ENCODE data around the gene PEAR1.

The PEAR1 gene

DNA sequence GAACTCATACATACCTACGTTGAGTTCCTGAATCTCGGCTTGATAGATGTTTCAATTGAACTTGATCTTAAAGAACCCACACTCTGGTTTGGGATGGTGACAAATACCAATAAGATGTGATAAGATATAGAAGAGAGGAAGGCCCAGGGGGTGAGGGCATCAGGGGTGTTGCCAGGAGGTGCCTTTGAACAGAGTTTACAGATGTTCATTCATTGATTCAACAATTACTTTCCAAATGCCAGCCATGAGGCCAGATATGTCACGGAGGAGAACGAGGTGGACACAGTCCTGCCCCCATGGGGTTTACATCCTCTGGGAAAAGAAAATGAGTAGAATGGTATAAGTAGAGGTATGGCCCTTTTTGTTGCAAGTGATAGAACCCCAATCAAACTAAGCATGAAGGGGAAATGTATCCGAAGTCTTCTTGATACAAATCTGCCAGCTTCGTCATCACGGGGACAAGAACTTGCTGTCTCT is 27.6 kb downstream of the PEAR1 start:
- WGBS (ENCODE audit: extremely low coverage, insufficient coverage, insufficient read length): no CpG with 5 or more reads among the region's 7 CpGs
- no peak overlapping the region for H2BK12ac ChIP-seq (ENCODE audit: low read length)
- peaks cover 4% of the 10 kb centered on the region for H3K9me3 ChIP-seq (ENCODE audit: insufficient read depth, low read depth, low read length)
- H3K36me3 ChIP-seq (ENCODE audit: control insufficient read depth in 1 of 2, insufficient read depth in 2 of 2, low read length in 2 of 2): peaks cover 0 to 3% of the 10 kb centered on the region in 2 experiments
- H3K27me3 ChIP-seq (ENCODE audit: insufficient read depth, low read length): peaks cover 51% of the 10 kb centered on the region
- H3K18ac ChIP-seq (ENCODE audit: low read length): no peak overlapping the region
- no peak overlapping the region for H3K4ac ChIP-seq (ENCODE audit: low read depth, low read length)
- H3K4me1 ChIP-seq (ENCODE audit: control insufficient read depth in 1 of 2, insufficient read depth in 2 of 2, low read length in 2 of 2): peaks cover 4 to 7% of the 10 kb centered on the region in 2 experiments
- no peak for DNase-seq
- no peak overlapping the region for H3K4me2 ChIP-seq (ENCODE audit: low read length)
- no peak overlapping the region for H4K8ac ChIP-seq (ENCODE audit: low read depth, low read length)
- no peak overlapping the region for H2BK120ac ChIP-seq (ENCODE audit: insufficient read depth, low read length, poor library complexity)
- no peak overlapping the region for H3K23ac ChIP-seq (ENCODE audit: low read length)
- no peak overlapping the region for H4K91ac ChIP-seq (ENCODE audit: low read depth, low read length)
- H3K14ac ChIP-seq (ENCODE audit: low read length): peak overlapping the region; percentile 5
- H3K79me1 ChIP-seq (ENCODE audit: low read length): no peaks in the 10 kb centered on the region
- no peak overlapping the region for H2AFZ ChIP-seq (ENCODE audit: insufficient read depth, low read length, poor library complexity)
- H2AK5ac ChIP-seq (ENCODE audit: low read length): no peak overlapping the region
- no peaks in the 10 kb centered on the region for H3K79me2 ChIP-seq (ENCODE audit: control insufficient read depth, insufficient read depth, low read length, poor library complexity)
- H3K9ac ChIP-seq (ENCODE audit: low read length): no peak overlapping the region
- H4K12ac ChIP-seq (ENCODE audit: low read depth, low read length): no peak overlapping the region
- H3K4me3 ChIP-seq (ENCODE audit: low read depth, low read length): no peak overlapping the region
- H3K27ac ChIP-seq (ENCODE audit: low read depth, low read length): no peak overlapping the region
- no peak overlapping the region for H2BK5ac ChIP-seq (ENCODE audit: low read depth, low read length, poor library complexity)

- Histone ChIP-seq H3K23ac (ENCODE audit: low read length) (no peak overlapping the region), H2BK12ac (ENCODE audit: low read length) (no peak overlapping the region), H3K18ac (ENCODE audit: low read length) (no peak overlapping the region), H2BK5ac (ENCODE audit: low read depth, low read length, poor library complexity) (no peak overlapping the region), H3K36me3 (ENCODE audit: control insufficient read depth in 1 of 2, insufficient read depth in 2 of 2, low read length in 2 of 2) (no peaks in the 10 kb centered on the region), H3K79me1 (ENCODE audit: low read length) (no peaks in the 10 kb centered on the region), H2BK120ac (ENCODE audit: insufficient read depth, low read length, poor library complexity) (no peak overlapping the region), H2AFZ (ENCODE audit: insufficient read depth, low read length, poor library complexity) (no peak overlapping the region), H3K4me3 (ENCODE audit: low read depth, low read length) (no peak overlapping the region), H2AK5ac (ENCODE audit: low read length) (no peak overlapping the region), H3K4me2 (ENCODE audit: low read length) (peak overlapping the region; percentile 38), H3K4ac (ENCODE audit: low read depth, low read length) (no peak overlapping the region), H3K79me2 (ENCODE audit: control insufficient read depth, insufficient read depth, low read length, poor library complexity) (no peaks in the 10 kb centered on the region), H3K9ac (ENCODE audit: low read length) (no peak overlapping the region), H4K91ac (ENCODE audit: low read depth, low read length) (no peak overlapping the region), H3K14ac (ENCODE audit: low read length) (no peak overlapping the region), H4K12ac (ENCODE audit: low read depth, low read length) (no peak overlapping the region), H3K27ac (ENCODE audit: low read depth, low read length) (no peak overlapping the region), H3K27me3 (ENCODE audit: insufficient read depth, low read length) (peaks cover 65% of the 10 kb centered on the region), H3K4me1 (ENCODE audit: control insufficient read depth in 1 of 2, insufficient read depth in 2 of 2, low read length in 2 of 2) (peaks cover 11% of the 10 kb centered on the region in 2 experiments), H3K9me3 (ENCODE audit: insufficient read depth, low read depth, low read length) (peaks cover 4% of the 10 kb centered on the region), H4K8ac (ENCODE audit: low read depth, low read length) (no peak overlapping the region)
- no CpG with 5 or more reads among the region's 11 CpGs for WGBS (ENCODE audit: extremely low coverage, insufficient coverage, insufficient read length)
- no peak for DNase-seq
Observed at GRCh38 chr1:156922986-156923669, 29.6 kb downstream of the PEAR1 start.

- Histone ChIP-seq H3K4me3 (ENCODE audit: low read depth, low read length) (no peak overlapping the region), H2AFZ (ENCODE audit: insufficient read depth, low read length, poor library complexity) (no peak overlapping the region)
- WGBS (ENCODE audit: extremely low coverage, insufficient coverage, insufficient read length): no CpG with 5 or more reads among the region's 64 CpGs
Observed at GRCh38 chr1:156923670-156924477, 30.4 kb downstream of the PEAR1 start.

GRCh38 chr1:156924478-156925153 is 31.1 kb downstream of the PEAR1 start:
- DNase-seq: no peak
- Histone ChIP-seq H3K79me2 (ENCODE audit: control insufficient read depth, insufficient read depth, low read length, poor library complexity) (no peaks in the 10 kb centered on the region), H3K4ac (ENCODE audit: low read depth, low read length) (no peak overlapping the region), H4K91ac (ENCODE audit: low read depth, low read length) (no peak overlapping the region), H4K12ac (ENCODE audit: low read depth, low read length) (no peak overlapping the region), H3K27ac (ENCODE audit: low read depth, low read length) (no peak overlapping the region), H3K27me3 (ENCODE audit: insufficient read depth, low read length) (peaks cover 68% of the 10 kb centered on the region), H4K8ac (ENCODE audit: low read depth, low read length) (no peak overlapping the region), H3K9me3 (ENCODE audit: insufficient read depth, low read depth, low read length) (peaks cover 4% of the 10 kb centered on the region), H3K4me2 (ENCODE audit: low read length) (peak overlapping the region; percentile 22), H2BK12ac (ENCODE audit: low read length) (no peak overlapping the region), H3K36me3 (ENCODE audit: control insufficient read depth in 1 of 2, insufficient read depth in 2 of 2, low read length in 2 of 2) (no peaks in the 10 kb centered on the region), H2BK5ac (ENCODE audit: low read depth, low read length, poor library complexity) (no peak overlapping the region), H3K23ac (ENCODE audit: low read length) (no peak overlapping the region), H3K4me3 (ENCODE audit: low read depth, low read length) (no peak overlapping the region), H3K4me1 (ENCODE audit: control insufficient read depth in 1 of 2, insufficient read depth in 2 of 2, low read length in 2 of 2) (peaks cover 11% of the 10 kb centered on the region in 2 experiments), H2AFZ (ENCODE audit: insufficient read depth, low read length, poor library complexity) (no peak overlapping the region), H2AK5ac (ENCODE audit: low read length) (no peak overlapping the region), H3K9ac (ENCODE audit: low read length) (no peak overlapping the region), H3K79me1 (ENCODE audit: low read length) (no peaks in the 10 kb centered on the region), H3K18ac (ENCODE audit: low read length) (no peak overlapping the region), H3K14ac (ENCODE audit: low read length) (no peak overlapping the region), H2BK120ac (ENCODE audit: insufficient read depth, low read length, poor library complexity) (no peak overlapping the region)
- WGBS (ENCODE audit: extremely low coverage, insufficient coverage, insufficient read length): no CpG with 5 or more reads among the region's 22 CpGs

More at GRCh38 chr1:156923670-156924477, 30.4 kb downstream of the PEAR1 start:
- H3K4me2 ChIP-seq (ENCODE audit: low read length): peak overlapping the region; percentile 38
- no peak for DNase-seq
- no peak overlapping the region for H2BK5ac ChIP-seq (ENCODE audit: low read depth, low read length, poor library complexity)
- no peak overlapping the region for H4K8ac ChIP-seq (ENCODE audit: low read depth, low read length)
- no peak overlapping the region for H4K91ac ChIP-seq (ENCODE audit: low read depth, low read length)
- no peak overlapping the region for H3K23ac ChIP-seq (ENCODE audit: low read length)
- H3K9me3 ChIP-seq (ENCODE audit: insufficient read depth, low read depth, low read length): peaks cover 4% of the 10 kb centered on the region
- no peak overlapping the region for H3K9ac ChIP-seq (ENCODE audit: low read length)
- H3K14ac ChIP-seq (ENCODE audit: low read length): no peak overlapping the region
- H2BK12ac ChIP-seq (ENCODE audit: low read length): no peak overlapping the region
- H3K79me2 ChIP-seq (ENCODE audit: control insufficient read depth, insufficient read depth, low read length, poor library complexity): no peaks in the 10 kb centered on the region
- peaks cover 66% of the 10 kb centered on the region for H3K27me3 ChIP-seq (ENCODE audit: insufficient read depth, low read length)
- H3K4ac ChIP-seq (ENCODE audit: low read depth, low read length): no peak overlapping the region
- peaks cover 11% of the 10 kb centered on the region in 2 experiments for H3K4me1 ChIP-seq (ENCODE audit: control insufficient read depth in 1 of 2, insufficient read depth in 2 of 2, low read length in 2 of 2)
- no peak overlapping the region for H4K12ac ChIP-seq (ENCODE audit: low read depth, low read length)
- no peak overlapping the region for H2AK5ac ChIP-seq (ENCODE audit: low read length)
- no peak overlapping the region for H3K18ac ChIP-seq (ENCODE audit: low read length)
- no peak overlapping the region for H3K27ac ChIP-seq (ENCODE audit: low read depth, low read length)
- no peaks in the 10 kb centered on the region for H3K36me3 ChIP-seq (ENCODE audit: control insufficient read depth in 1 of 2, insufficient read depth in 2 of 2, low read length in 2 of 2)
- no peaks in the 10 kb centered on the region for H3K79me1 ChIP-seq (ENCODE audit: low read length)
- H2BK120ac ChIP-seq (ENCODE audit: insufficient read depth, low read length, poor library complexity): no peak overlapping the region

Data from trophoblast cell (in vitro differentiated cells and primary cell).